Mesenchymal stem cell (in vitro differentiated cells and primary cell): Measurements from ENCODE around the gene CA5B.
A peak's percentile ranks its signal among the peaks of the same experiment; 100 is the strongest.
"Not testable (repeated sequence)": the region's sequence is repeated elsewhere in the genome, so short reads cannot be mapped to it uniquely, and the experiment has no call there.

Experiments
- DNase-seq: peaks from one replicate; pipeline ENCODE4 v3.0.0-alpha.2; 2013
- H2AFZ ChIP-seq: one replicate; pipeline ENCODE4 v1.6.1; 2013; ENCODE audit warnings: low read depth, mild to moderate bottlenecking, control low read depth, inconsistent platforms, low read length, moderate library complexity
- H2AK5ac ChIP-seq: 2 replicates; pipeline ENCODE4 v1.6.1; 2013; ENCODE audit warnings: low read length, moderate library complexity, mild to moderate bottlenecking, inconsistent platforms; ENCODE audit not compliant: severe bottlenecking
- H2BK120ac ChIP-seq: one replicate; pipeline ENCODE4 v1.6.1; 2013; ENCODE audit warnings: low read depth, mild to moderate bottlenecking, inconsistent platforms, low read length, moderate library complexity
- H2BK12ac ChIP-seq, 2 experiments: one replicate each; pipeline ENCODE4 v1.6.1; 2013; ENCODE audit warnings: inconsistent platforms in 2 of 2, low read length in 2 of 2, mild to moderate bottlenecking in 2 of 2, moderate library complexity in 2 of 2, control low read depth in 1 of 2
- H2BK15ac ChIP-seq: one replicate; pipeline ENCODE4 v1.6.1; 2013; ENCODE audit warnings: mild to moderate bottlenecking, low read depth, inconsistent platforms; ENCODE audit not compliant: poor library complexity, severe bottlenecking
- H2BK5ac ChIP-seq: 2 replicates; pipeline ENCODE4 v1.6.1; 2013; ENCODE audit warnings: low read depth, mild to moderate bottlenecking, low read length, control low read depth, inconsistent platforms; ENCODE audit not compliant: poor library complexity, severe bottlenecking
- H3K14ac ChIP-seq, 2 experiments: one replicate each; pipeline ENCODE4 v1.6.1; 2013; ENCODE audit warnings: inconsistent platforms in 2 of 2, low read length in 2 of 2, control low read depth in 1 of 2, mild to moderate bottlenecking in 1 of 2, moderate library complexity in 1 of 2
- H3K18ac ChIP-seq, 2 experiments: one replicate each; pipeline ENCODE4 v1.6.1; 2013; ENCODE audit warnings: inconsistent platforms in 2 of 2, low read length in 2 of 2, control low read depth in 1 of 2, low read depth in 1 of 2, mild to moderate bottlenecking in 1 of 2
- H3K23ac ChIP-seq, 2 experiments: one replicate each; pipeline ENCODE4 v1.6.1; 2013; ENCODE audit warnings: inconsistent platforms in 2 of 2, low read length in 2 of 2, mild to moderate bottlenecking in 2 of 2, moderate library complexity in 2 of 2, control low read depth in 1 of 2
- H3K27ac ChIP-seq: 2 replicates; pipeline ENCODE4 v1.5.1; 2013; ENCODE audit warnings: mild to moderate bottlenecking, moderate library complexity, low read length, control low read depth, inconsistent platforms; ENCODE audit not compliant: poor library complexity, severe bottlenecking
- H3K27me3 ChIP-seq, 2 experiments: 2 replicates each; pipeline versions ENCODE4 v1.6.1 to v1.7.0; 2013; ENCODE audit warnings: low read length in 2 of 2, mild to moderate bottlenecking in 2 of 2, moderate library complexity in 2 of 2, control low read depth in 1 of 2, inconsistent platforms in 1 of 2; ENCODE audit not compliant: control insufficient read depth in 1 of 2, insufficient read depth in 1 of 2
- H3K36me3 ChIP-seq, 2 experiments: 2 replicates each; pipeline versions ENCODE4 v1.6.1 to v1.7.0; 2013; ENCODE audit warnings: low read length in 2 of 2, control low read depth in 1 of 2, inconsistent platforms in 1 of 2, low read depth in 1 of 2, mild to moderate bottlenecking in 1 of 2; ENCODE audit not compliant: insufficient read depth in 2 of 2, control insufficient read depth in 1 of 2
- H3K4ac ChIP-seq, 2 experiments: one replicate each; pipeline ENCODE4 v1.6.1; 2013; ENCODE audit warnings: inconsistent platforms in 2 of 2, low read length in 2 of 2, mild to moderate bottlenecking in 2 of 2, moderate library complexity in 2 of 2, control low read depth in 1 of 2, low read depth in 1 of 2
- H3K4me1 ChIP-seq: 2 replicates; pipeline ENCODE4 v1.6.1; 2013; ENCODE audit warnings: low read depth, low read length, control low read depth; ENCODE audit not compliant: control insufficient read depth, insufficient read depth
- H3K4me2 ChIP-seq: 2 replicates; pipeline ENCODE4 v1.6.1; 2013; ENCODE audit warnings: low read length, mild to moderate bottlenecking, inconsistent platforms; ENCODE audit not compliant: poor library complexity, severe bottlenecking
- H3K4me3 ChIP-seq, 2 experiments: 2 replicates each; pipeline versions ENCODE4 v1.5.1 to v1.7.0; 2013; ENCODE audit warnings: low read length in 2 of 2, mild to moderate bottlenecking in 2 of 2, control low read depth in 1 of 2, low read depth in 1 of 2; ENCODE audit not compliant: insufficient read depth in 1 of 2
- H3K79me1 ChIP-seq: replicated peaks from 2 replicates; pipeline ENCODE4 v1.6.1; 2013; ENCODE audit warnings: mild to moderate bottlenecking, control low read depth, low read length, inconsistent platforms; ENCODE audit not compliant: poor library complexity, severe bottlenecking
- H3K9ac ChIP-seq: 2 replicates; pipeline ENCODE4 v1.7.0; 2013; ENCODE audit warnings: mild to moderate bottlenecking, low read length, moderate library complexity
- H3K9me3 ChIP-seq: 2 replicates; pipeline ENCODE4 v1.7.0; 2013; ENCODE audit warnings: mild to moderate bottlenecking, low read length; ENCODE audit not compliant: control insufficient read depth
- H4K8ac ChIP-seq: one replicate; pipeline ENCODE4 v1.6.1; 2013; ENCODE audit warnings: inconsistent platforms, mild to moderate bottlenecking, low read length, moderate library complexity
- H4K91ac ChIP-seq: one replicate; pipeline ENCODE4 v1.6.1; 2013; ENCODE audit warnings: mild to moderate bottlenecking, low read length, inconsistent platforms
- WGBS: methylation state at CpG from one replicate; pipeline ENCODE4 v1.1.7; 2013; ENCODE audit warnings: mixed read lengths; 5-methylcytosine and 5-hydroxymethylcytosine counted together

The CA5B gene

GRCh38 chrX:15744181-15744867, 6.3 kb downstream of the CA5B start:
- Histone ChIP-seq H3K4me1 (peaks cover 5% of the 10 kb centered on the region), H2BK120ac (no peak overlapping the region), H3K14ac (no peak overlapping the region), H4K8ac (no peak overlapping the region), H3K4ac (no peak overlapping the region), H3K18ac (peak overlapping the region in 1 of 2 experiments; percentile 62), H3K27me3 (no peaks in the 10 kb centered on the region), H2BK15ac (no peak overlapping the region), H3K4me2 (no peak overlapping the region), H3K9ac (no peak overlapping the region), H3K27ac (peak overlapping the region; percentile 38), H3K23ac (no peak overlapping the region), H3K9me3 (no peaks in the 10 kb centered on the region), H2BK5ac (no peak overlapping the region), H3K36me3 (no peaks in the 10 kb centered on the region), H2BK12ac (peak overlapping the region in 1 of 2 experiments; percentile 66), H4K91ac (no peak overlapping the region), H3K4me3 (no peak overlapping the region), H2AFZ (no peak overlapping the region), H3K79me1 (peaks cover 3% of the 10 kb centered on the region), H2AK5ac (no peak overlapping the region)
- WGBS = 88% methylated on average over 9 of the region's 9 CpGs
- no peak for DNase-seq

GRCh38 chrX:15745179-15745578, 7.1 kb downstream of the CA5B start:
- Histone ChIP-seq H2BK5ac (no peak overlapping the region), H3K27me3 (no peaks in the 10 kb centered on the region), H3K4me2 (no peak overlapping the region), H3K14ac (no peak overlapping the region), H3K4me3 (no peak overlapping the region), H3K23ac (no peak overlapping the region), H3K9me3 (no peaks in the 10 kb centered on the region), H2BK120ac (no peak overlapping the region), H3K18ac (no peak overlapping the region), H3K79me1 (peaks cover 3% of the 10 kb centered on the region), H4K8ac (no peak overlapping the region), H3K27ac (no peak overlapping the region), H2BK12ac (no peak overlapping the region), H4K91ac (no peak overlapping the region), H2AFZ (no peak overlapping the region), H3K36me3 (no peaks in the 10 kb centered on the region), H2BK15ac (no peak overlapping the region), H3K4ac (no peak overlapping the region), H3K4me1 (peaks cover 5% of the 10 kb centered on the region), H3K9ac (no peak overlapping the region), H2AK5ac (no peak overlapping the region)
- DNase-seq = peak; percentile 55
- WGBS = 98% methylated on average over 4 of the region's 4 CpGs

GRCh38 chrX:15746651-15747050, 8.6 kb downstream of the CA5B start:
- H3K9me3 ChIP-seq, H3K4ac ChIP-seq, H2BK5ac ChIP-seq, H2BK15ac ChIP-seq, H3K14ac ChIP-seq, H4K8ac ChIP-seq, H3K23ac ChIP-seq, H2AK5ac ChIP-seq, H3K4me1 ChIP-seq, DNase-seq, H3K18ac ChIP-seq, H3K4me3 ChIP-seq, H2AFZ ChIP-seq, H4K91ac ChIP-seq, H3K9ac ChIP-seq, H3K27me3 ChIP-seq, H3K36me3 ChIP-seq, H3K79me1 ChIP-seq, H2BK12ac ChIP-seq, H2BK120ac ChIP-seq, H3K4me2 ChIP-seq, H3K27ac ChIP-seq: not testable (repeated sequence)
- WGBS = 98% methylated on average over 4 of the region's 6 CpGs

- no peak overlapping the region for H3K18ac ChIP-seq
- no peak overlapping the region for H4K8ac ChIP-seq
- H4K91ac ChIP-seq = no peak overlapping the region
- no peak overlapping the region for H2BK120ac ChIP-seq
- H3K4ac ChIP-seq = no peak overlapping the region
- H3K36me3 ChIP-seq = no peaks in the 10 kb centered on the region
- 79% methylated on average over 13 of the region's 13 CpGs for WGBS
- H3K4me1 ChIP-seq = peaks cover 5% of the 10 kb centered on the region
- no peak overlapping the region for H2BK12ac ChIP-seq
- no peak for DNase-seq
- H3K27ac ChIP-seq = no peak overlapping the region
- no peak overlapping the region for H3K23ac ChIP-seq
- H3K9me3 ChIP-seq = no peaks in the 10 kb centered on the region
- no peak overlapping the region for H3K9ac ChIP-seq
- H2AK5ac ChIP-seq = no peak overlapping the region
- no peak overlapping the region for H3K4me3 ChIP-seq
- H3K4me2 ChIP-seq = no peak overlapping the region
- H2BK5ac ChIP-seq = no peak overlapping the region
- no peak overlapping the region for H2BK15ac ChIP-seq
- peaks cover 3% of the 10 kb centered on the region for H3K79me1 ChIP-seq
- H3K14ac ChIP-seq = no peak overlapping the region
- H2AFZ ChIP-seq = no peak overlapping the region
- no peaks in the 10 kb centered on the region for H3K27me3 ChIP-seq
Observed at GRCh38 chrX:15747626-15748173, 9.6 kb downstream of the CA5B start.
